GM19372 (cell line): Measurements from ENCODE around the gene CYBRD1.
"Not testable (repeated sequence)": the region's sequence is repeated elsewhere in the genome, so short reads cannot be mapped to it uniquely, and the experiment has no call there.

ENCODE experiments used
- ATAC-seq: cut with Tn5 transposase; IDR thresholded peaks from one replicate; pipeline ENCODE4 v1.9.1; 2021; ENCODE audit warnings: mild to moderate bottlenecking, low read depth, moderate library complexity; ENCODE audit not compliant: unreplicated experiment

CYBRD1 gene

DNA sequence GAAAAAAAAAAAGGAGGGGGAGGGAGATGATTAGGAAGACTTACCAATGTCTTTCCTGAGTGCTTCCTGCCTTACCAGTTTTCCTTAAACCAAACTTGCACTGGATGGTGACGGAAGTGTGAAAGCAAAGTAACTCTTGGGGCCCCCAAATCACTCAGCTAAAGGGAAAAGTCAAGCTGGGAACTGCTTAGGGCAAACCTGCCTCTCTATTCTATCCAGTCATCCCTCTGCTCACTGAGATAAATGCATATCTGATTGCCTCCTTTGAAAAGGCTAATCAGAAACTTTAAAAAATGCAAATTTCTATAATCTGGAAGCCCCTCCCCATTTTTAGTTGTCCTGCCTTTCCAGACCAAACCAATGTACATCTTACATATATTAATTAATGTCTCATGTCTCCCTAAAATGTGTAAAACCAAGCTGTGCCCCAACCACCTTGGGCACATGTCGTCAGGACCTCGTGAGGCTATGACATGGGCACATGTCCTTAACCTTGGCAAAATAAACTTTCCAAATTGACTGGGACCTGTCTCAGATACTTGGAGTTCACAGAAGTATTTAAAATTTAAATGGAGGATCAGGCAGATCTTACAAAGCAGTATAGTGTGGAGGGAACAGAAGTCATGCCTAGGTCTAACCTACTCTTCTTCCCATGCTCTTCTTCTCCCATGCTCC is 7.2 kb upstream of the CYBRD1 start:
- ATAC-seq: no peak

DNA sequence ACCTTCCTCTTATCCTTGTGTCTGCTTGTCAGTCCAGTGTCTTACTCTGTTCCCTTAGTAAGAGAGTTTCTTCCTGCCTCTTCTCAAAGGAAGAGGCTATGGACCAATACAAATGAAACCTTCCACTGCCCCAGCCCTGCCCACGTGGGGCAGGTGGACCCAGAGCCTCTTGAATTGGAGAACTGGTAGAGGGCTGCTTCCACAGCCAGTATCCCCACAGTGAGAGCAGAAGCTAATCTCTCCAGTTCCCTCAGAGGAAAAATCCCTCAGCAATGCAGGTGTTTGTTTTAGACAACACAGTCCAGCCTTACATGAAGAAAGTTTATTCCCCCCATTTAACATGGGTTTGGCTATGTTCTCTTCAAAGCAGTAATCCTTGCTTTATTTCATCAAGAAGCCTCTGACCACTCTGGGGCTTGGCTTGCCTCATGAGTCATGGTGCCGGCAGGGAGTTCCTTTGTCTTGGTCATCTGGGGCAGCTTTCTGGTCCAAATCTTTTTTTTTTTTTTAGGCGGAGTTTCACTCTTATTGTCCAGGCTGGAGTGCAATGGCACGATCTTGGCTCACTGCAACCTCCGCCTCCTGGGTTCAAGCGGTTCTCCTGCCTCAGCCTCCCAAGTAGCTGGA is 6.5 kb upstream of the CYBRD1 start:
- no peak for ATAC-seq

DNA sequence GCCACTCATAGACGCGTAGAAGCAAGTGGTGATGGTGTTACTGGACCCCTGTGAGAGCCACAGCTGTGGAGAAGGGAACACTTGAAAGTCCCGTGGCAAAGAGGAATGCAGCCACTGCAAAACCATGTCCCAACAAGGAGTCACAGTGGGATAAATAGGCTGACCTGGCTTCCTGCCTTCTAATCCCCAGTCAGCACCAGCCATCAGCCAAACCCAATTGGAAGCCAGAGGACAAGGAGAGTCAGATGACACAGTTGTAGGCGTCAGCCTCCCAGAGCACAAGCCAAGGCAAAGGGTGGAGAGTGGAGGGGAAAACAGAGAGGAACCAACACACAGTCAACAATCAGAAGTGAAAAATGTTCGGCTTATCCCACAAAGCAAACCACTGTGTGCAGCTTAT is 5.5 kb upstream of the CYBRD1 start:
- no peak for ATAC-seq

DNA sequence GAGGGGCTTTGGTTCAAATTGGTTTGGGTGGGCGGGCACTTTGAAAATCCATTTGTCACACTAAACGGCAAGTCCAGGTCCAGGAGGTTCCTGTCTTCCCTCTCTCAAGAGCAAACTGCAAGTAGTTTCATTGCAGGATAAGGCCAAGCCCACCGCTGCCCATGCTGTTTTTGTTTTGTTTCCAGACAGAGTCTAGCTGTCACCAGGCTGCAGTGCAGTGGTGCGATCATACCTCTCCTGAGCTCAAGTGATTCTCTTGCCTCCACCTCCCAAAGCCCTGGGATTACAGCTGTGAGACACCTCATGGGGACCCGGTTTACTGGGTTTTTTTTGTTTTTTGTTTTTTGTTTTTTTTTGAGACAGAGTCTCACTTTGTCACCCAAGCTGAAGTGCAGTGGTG is 1.8 kb upstream of the CYBRD1 start:
- no peak for ATAC-seq

DNA sequence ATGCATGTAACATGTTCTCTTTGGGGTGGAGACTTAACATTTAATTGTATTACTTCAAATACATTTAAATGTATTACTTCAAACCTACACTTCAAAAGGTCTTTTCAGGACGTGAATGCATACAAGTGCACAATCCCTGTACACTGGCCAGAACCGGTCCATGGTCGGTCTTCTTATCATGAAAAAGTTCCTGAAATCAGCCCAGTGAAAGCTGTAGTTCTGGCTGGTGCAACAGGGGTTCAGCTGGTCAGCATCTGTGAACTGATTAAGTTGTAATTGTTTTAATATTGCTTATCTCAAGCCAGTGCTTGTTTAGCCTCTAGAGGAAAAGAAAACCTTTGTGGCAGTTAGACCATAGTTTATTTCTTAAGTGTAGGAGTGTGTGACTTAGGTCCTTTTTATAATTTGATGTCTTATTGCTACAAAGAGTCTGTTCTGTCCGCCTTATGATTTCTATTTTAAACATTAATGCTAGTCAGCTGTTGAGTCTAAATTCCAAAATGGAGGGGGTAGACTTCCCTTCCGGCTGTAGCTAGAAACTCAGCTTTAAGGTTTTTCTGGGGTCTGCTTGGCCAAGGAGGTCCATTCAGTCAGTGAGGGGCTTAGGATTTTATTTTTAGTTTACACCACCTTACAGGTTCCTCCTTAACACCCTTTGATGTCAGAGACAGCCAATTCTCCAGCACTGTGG is 768 bp upstream of the CYBRD1 start:
- no peak for ATAC-seq

DNA sequence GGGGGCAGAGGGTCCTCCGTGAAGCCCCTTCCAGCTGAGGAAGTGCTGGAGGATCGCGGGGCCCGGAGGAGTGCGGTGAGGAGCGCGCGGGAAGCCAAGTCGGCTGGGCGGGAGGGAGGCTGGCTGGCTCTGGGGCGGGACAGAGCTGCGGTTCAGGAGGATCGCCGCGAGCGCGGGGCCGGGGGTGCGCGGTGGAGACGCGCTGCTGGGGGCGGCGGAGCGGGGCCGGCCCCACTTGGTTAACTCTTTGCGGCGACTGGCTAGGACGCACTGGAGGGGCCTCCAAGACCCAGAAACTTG is 464 bp downstream of the CYBRD1 start:
- peak; percentile 28 for ATAC-seq

DNA sequence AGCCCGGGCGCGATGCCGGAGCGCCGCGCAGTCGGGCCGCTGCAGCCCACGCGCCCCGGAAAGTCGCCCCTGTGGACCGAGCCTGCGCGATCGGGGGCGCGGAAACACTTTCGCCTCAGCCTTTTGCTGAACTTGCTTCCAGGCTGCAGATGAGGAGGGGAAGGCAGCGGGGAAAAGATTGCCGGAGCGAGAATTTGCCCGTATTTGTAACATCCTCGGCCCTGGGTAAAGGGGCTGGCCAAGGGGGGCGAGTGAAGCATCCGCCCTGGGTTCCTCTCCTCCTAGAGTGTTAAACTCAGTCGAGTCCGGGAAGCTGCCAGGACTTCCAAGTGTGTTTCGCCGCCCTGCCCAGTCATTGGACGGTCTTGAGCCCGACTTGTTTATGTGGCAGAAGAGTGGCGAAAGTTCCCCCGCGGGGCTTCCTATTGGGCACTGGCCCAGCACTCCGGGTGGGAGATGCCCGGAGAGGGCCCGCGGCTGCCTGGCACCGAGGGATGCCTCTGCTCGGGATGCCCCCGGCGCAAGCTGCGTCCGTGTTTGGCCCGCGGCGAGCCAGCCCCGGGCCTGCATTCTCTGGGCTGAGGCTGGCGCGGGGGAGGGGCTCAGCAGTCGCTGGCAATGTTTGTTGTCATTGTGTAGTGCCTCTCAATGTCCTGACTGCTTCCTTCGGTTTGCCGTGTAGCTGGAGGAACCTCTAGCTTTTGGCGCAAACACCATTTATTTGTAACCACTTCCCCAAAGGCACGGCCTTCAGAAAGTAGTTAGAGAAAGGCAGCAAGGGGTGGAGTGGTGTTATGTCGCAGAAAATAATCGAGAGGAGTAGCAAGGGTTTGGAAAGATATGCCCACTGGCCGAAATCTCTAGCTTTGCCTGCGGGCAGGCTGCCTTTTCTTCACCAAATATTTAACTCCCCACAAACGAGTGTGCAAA is 1.1 kb downstream of the CYBRD1 start:
- peak; percentile 35 for ATAC-seq

DNA sequence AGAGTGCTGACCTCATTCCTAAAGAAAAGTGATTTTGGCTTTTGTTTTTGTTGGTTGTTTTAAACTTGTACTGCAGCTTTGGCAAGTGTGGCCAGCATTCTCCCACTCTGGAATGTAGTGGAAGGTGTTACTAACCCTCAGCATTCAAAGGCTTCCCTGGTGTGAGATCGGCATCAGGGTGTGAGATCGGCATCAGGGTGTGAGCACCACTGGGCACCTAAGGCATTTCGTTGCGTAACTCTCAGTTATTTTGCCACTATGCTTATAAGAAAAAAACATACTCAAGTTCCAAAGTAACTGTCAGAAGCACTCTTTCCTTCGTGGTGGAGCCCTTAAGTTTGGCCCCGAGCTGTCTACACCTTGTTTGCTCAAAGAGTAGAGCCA is 1.7 kb downstream of the CYBRD1 start:
- ATAC-seq: no peak

DNA sequence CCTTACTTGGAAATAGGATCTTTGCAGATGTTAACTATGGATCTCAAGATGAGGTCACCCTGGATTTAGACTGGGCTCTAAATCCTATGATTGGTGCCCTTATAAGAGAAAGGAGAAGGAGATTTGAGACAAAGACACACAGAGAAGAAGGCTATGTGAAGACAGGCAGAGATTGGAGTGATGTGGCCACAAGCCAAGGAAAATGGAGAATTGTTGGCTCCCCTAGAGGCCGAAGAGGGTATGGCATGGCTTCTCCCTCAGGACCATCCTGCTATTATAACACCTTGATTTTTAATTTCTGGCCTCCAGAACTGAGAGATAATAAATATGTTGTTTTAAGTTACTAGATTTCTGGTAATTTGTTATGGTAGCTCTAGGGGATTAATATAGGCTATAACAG is 7.6 kb downstream of the CYBRD1 start:
- no peak for ATAC-seq

DNA sequence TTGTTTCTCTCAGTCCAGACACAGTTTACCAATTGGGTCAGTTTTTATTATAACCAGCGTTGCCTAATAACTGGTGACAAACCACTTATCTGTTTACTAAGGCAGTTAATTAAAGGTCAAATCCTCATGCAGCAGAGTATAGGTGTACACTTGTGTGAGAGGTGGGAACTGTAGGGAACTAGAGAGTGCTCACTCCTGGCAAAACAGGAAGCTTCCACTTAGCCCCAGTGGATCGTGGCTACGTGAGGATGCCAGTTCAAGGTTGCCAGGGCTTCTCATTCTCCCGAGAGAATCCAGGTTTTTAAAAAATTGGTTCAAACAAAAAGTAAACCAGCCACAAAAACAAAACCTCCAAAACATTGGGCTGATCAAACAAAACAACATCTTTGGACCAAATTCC is 8.1 kb downstream of the CYBRD1 start:
- ATAC-seq: no peak

DNA sequence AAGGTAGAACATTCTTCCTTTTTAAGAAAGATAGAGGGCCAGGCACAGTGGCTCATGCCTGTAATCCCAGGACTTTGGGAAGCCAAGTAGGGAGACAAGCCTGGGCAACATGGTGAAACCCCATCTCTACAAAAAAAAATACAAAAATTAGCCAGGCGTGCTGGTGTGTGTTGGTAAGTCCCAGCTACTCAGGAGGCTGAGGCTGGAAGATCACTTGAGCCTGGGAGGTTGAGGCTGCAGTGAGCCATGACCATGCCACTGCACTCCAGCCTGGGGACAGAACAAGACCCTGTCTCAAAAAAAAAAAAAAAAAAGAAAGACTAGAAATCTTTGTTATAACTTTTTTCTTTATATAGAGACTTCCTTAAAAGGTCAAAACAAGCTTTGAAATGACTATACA is 8.6 kb downstream of the CYBRD1 start:
- ATAC-seq: not testable (repeated sequence)

DNA sequence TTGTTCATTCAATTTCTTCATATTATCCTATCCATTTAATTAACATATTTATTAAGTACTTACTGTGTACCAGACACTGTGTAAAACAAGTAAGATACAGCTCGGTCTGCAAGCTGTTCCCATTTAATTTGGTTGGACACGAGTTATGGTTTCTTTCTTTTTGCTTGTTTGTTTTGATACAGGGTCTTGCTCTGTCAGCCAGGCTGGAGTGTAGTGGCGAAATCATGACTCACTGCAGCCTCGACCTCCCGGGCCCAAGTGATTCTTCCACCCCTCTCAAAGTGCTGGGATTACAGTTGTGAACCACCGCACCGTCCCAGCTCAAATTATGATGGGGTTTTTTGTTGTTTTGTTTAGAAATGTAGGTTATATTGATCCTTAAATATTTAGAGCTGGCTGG is 9.0 kb downstream of the CYBRD1 start:
- no peak for ATAC-seq

DNA sequence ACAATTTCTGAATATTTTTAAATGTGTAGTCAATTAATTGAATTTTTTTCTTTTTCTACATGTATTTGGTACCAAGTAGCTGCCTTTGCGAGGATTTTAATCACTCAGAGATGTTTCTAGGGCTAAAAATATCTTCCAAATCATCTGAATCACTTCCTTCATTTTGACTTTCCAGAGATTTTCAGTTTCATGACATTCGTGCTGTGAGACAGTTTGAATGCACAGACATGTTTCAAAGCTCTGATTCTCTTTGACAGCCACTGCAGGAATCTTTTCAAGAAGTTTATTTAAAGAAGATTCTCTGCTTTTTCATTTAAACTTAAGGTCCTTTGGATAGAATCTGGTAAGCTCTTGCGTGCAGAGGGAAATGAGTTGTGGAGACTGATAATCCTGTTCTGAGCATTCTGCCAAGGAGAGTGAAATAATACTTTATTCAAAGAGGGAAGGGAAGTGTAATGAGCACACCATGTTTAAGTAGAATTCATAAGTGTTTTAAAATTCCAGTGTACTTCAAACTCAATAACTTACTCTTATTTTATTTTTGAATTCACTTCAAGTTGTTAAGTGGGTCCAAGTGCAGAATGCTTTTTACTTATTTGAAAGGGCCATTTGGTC is 9.7 kb downstream of the CYBRD1 start:
- no peak for ATAC-seq

DNA sequence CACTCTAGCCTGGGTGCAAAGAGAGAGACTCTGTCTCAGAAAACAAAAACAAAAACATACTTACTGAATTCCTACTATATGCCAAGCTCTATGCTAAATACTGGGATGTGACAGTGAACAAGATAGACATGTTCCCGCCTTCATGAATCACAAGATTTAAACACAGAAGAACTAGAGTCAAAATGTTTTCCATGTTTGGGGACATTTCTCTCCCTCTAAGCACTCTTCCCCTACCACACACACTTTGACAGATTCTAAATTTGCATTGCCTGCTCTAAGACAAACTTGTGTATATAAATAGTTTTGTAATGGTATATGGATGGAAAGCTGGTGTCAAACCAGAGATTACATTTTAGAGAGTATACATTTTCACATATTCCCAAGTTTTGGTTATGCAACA is 11.1 kb downstream of the CYBRD1 start:
- no peak for ATAC-seq

DNA sequence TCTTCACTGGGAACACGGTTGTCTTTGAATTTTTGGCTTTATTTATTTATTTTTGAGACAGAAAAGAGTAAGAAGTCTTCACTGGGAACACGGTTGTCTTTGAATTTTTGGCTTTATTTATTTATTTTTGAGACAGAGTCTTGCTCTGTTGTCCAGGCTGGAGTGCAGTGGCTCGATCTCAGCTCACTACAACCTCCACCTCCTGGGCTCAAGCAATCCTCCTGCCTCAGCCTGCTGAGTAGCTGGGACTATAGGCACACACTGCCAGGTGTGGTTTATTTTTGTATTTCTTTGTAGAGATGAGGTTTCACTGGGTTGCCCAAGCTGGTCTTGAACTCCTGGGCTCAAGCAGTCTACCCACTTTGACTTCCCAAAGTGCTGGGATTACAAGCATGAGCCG is 13.3 kb downstream of the CYBRD1 start:
- ATAC-seq: not testable (repeated sequence)

DNA sequence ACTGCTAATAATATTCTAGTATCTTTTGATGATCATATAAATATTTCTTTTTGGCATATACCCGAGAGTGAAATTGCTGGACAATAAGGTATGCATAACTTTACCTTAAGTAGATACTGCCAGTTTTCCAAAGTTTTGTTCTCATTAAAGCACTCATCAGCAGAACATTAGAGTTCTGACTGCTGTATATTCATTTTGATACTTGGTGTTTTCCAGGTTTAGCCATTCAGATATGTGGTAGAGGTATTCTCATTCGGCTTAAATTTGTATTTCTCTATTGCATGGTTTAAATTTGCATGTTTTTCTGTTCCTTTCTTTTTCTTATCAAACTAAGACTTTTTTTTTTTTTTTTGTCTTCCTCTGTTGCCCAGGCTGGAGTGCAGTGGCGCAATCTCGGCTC is 18.2 kb downstream of the CYBRD1 start:
- ATAC-seq: no peak

DNA sequence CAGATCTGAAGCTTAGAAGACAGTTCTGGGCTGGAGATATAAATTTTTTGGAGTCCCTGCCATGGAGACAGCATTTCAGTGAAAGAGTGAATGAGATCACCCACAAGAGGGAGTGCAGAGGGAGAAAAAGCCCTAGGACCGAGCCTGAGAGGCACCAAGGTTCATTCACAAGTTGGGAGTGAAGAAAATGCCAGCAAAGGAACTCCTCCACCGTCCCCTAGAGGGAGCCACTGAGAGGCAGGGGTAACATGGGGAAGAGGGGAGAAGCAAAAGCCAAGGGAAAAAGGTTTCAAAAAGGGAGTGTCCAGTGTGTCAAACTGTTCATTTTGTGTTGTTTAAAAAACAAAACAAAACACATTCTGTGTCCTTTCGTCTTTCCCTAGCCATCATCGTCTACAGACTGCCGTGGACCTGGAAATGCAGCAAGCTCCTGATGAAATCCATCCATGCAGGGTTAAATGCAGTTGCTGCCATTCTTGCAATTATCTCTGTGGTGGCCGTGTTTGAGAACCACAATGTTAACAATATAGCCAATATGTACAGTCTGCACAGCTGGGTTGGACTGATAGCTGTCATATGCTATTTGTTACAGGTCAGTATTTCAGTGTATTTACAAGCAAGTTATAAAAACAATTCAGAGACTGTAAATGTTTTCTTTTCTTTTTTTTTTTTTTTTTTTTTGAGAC is 19.1 kb downstream of the CYBRD1 start:
- ATAC-seq: no peak

DNA sequence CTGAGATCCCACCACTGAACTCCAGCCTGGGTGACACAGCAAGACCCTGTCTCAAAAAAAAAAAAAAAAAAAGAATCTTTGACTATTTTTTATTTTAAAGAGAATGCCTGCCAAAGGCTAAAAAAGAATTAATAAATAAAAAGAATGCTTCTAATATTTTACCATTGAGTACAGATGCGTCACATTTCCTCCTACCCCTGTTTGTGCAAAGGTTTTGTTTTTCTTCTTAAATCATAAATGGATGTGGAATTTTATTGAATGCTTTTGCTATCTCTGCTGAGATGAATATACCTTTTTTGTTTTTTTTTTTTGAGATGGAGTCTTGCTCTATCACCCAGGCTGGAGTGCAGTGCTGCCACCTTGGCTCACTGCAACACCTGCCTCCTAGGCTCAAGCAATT is 22.8 kb downstream of the CYBRD1 start:
- ATAC-seq: no peak

DNA sequence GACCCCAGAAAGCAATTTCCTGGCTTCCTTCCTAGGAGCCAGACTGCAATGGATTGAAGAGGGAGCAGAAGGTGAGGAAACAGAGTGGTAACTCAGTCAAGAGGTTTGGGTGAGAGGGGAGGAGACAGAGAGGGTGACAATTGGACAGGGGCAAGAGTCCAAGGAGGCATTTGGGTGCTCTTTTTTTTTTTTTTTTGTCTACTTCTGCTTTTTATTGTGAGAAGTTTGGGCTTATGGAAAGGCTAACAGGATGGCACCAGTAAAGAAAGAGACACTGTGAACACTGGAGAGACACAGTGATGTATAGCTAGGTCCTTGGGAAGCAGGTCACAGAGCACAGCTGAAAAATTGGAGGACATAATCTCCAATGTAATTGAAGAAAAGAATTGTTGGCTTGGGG is 25.0 kb downstream of the CYBRD1 start:
- no peak for ATAC-seq

DNA sequence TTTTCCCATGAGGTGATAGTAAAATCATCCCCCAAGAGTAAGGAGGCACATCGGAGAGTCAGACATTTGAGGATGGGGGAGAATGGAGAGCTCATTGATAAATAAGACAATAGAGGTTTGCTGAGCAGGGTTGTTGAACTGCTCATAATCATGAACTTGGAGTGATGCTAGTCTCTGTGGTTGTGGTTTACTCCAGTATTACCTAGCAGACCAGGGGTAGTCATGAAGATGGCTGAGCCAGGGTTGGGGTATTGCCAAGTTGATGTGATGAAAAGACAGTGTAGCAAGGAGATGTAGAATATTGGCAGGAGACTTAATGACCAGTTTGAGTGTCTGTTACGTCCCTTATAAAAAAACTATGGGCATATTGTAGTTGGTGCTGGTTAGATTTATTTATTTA is 25.4 kb downstream of the CYBRD1 start:
- no peak for ATAC-seq
